Measurements from ENCODE around the gene HOXD11. TPM values are rescaled to one million over a fixed set of nuclear protein-coding genes. Genes with fewer than 3 reads are reported as not detected.

HOXD11 gene
- total and polyA plus RNA-seq, 2 experiments from 2014 or later = not detected

- Histone ChIP-seq H3K27me3 (peaks cover 100% of the 10 kb centered on the region), H3K27ac (no peak overlapping the region), H3K4me3 (no peak overlapping the region), H3K4me1 (ENCODE audit: low read depth) (no peaks in the 10 kb centered on the region), H3K36me3 (no peaks in the 10 kb centered on the region), H3K9me3 (ENCODE audit: low read depth) (no peaks in the 10 kb centered on the region)
- TF ChIP-seq CTCF (IDR thresholded peaks at IDR 0.05; ENCODE audit: low read depth, low read length) = no peak
- DNase-seq (ENCODE audit: low read depth in 1 of 2, low spot score in 1 of 2) = no peak
Measured at GRCh38 chr2:176128172-176128981, 21.3 kb downstream of the HOXD11 start.

GRCh38 chr2:176128982-176129796, 22.1 kb downstream of the HOXD11 start, which contains the start of gene HOXD8:
TSS of gene HOXD8 (plus strand) at chr2:176129705. CDS start at chr2:176130367, 662 bp downstream.
- Histone ChIP-seq H3K4me3 (peak within 1 kb of the TSS; percentile 35), H3K27ac (no peak within 1 kb of the TSS), H3K4me1 (ENCODE audit: low read depth) (no peaks in the 10 kb centered on the region), H3K36me3 (no peaks in the 10 kb centered on the region), H3K9me3 (ENCODE audit: low read depth) (no peaks in the 10 kb centered on the region), H3K27me3 (peaks cover 100% of the 10 kb centered on the region)
- DNase-seq (ENCODE audit: low read depth in 1 of 2, low spot score in 1 of 2) = peak; percentile 52 to 57
- no peak for TF ChIP-seq CTCF (IDR thresholded peaks at IDR 0.05; ENCODE audit: low read depth, low read length)

- no peaks in the 10 kb centered on the region for H3K36me3 ChIP-seq
- no peaks in the 10 kb centered on the region for H3K9me3 ChIP-seq (ENCODE audit: low read depth)
- H3K27me3 ChIP-seq = peaks cover 100% of the 10 kb centered on the region
- no peak for DNase-seq (ENCODE audit: low read depth in 1 of 2, low spot score in 1 of 2)
- H3K4me1 ChIP-seq (ENCODE audit: low read depth) = no peaks in the 10 kb centered on the region
- no peak overlapping the region for H3K27ac ChIP-seq
- H3K4me3 ChIP-seq = peak overlapping the region; percentile 35
- TF ChIP-seq CTCF (IDR thresholded peaks at IDR 0.05; ENCODE audit: low read depth, low read length) = no peak
Measured at GRCh38 chr2:176129813-176130146, 22.7 kb downstream of the HOXD11 start.

GRCh38 chr2:176130147-176130956, 23.3 kb downstream of the HOXD11 start:
- H3K36me3 ChIP-seq = no peaks in the 10 kb centered on the region
- H3K4me1 ChIP-seq (ENCODE audit: low read depth) = no peaks in the 10 kb centered on the region
- DNase-seq (ENCODE audit: low read depth in 1 of 2, low spot score in 1 of 2) = peak in 1 of 2 donors; percentile 65
- no peaks in the 10 kb centered on the region for H3K9me3 ChIP-seq (ENCODE audit: low read depth)
- TF ChIP-seq CTCF (IDR thresholded peaks at IDR 0.05; ENCODE audit: low read depth, low read length) = no peak
- H3K27ac ChIP-seq = no peak overlapping the region
- peaks cover 100% of the 10 kb centered on the region for H3K27me3 ChIP-seq
- H3K4me3 ChIP-seq = peak overlapping the region; percentile 35

Measured in cardiac muscle cell (in vitro differentiated cells and primary cell).